ENCODE data around the gene PACRG.
"Not testable (repeated sequence)": the region's sequence is repeated elsewhere in the genome, so short reads cannot be mapped to it uniquely, and the experiment has no call there.

Gene PACRG

GRCh38 chr6:162957062-162957461, 229.3 kb downstream of the PACRG start:
- FAIRE-seq: no peak

GRCh38 chr6:162960679-162961457, 233.1 kb downstream of the PACRG start:
- FAIRE-seq: no peak

- FAIRE-seq: no peak
Observed at GRCh38 chr6:162962093-162962492, 234.3 kb downstream of the PACRG start.

- FAIRE-seq: no peak
Observed at GRCh38 chr6:162963861-162964260, 236.1 kb downstream of the PACRG start.

GRCh38 chr6:162964488-162965140, 236.8 kb downstream of the PACRG start:
- no peak for FAIRE-seq

- FAIRE-seq: no peak
Observed at GRCh38 chr6:162965366-162965765, 237.6 kb downstream of the PACRG start.

GRCh38 chr6:162970246-162970645, 242.5 kb downstream of the PACRG start:
- FAIRE-seq: no peak

GRCh38 chr6:162971356-162971755, 243.6 kb downstream of the PACRG start:
- FAIRE-seq: no peak

- no peak for FAIRE-seq
Observed at GRCh38 chr6:162973151-162973872, 245.5 kb downstream of the PACRG start.

GRCh38 chr6:162973980-162974379, 246.2 kb downstream of the PACRG start:
- no peak for FAIRE-seq

- FAIRE-seq: no peak
Observed at GRCh38 chr6:162974685-162975084, 246.9 kb downstream of the PACRG start.

- FAIRE-seq: no peak
Observed at GRCh38 chr6:162976141-162976540, 248.4 kb downstream of the PACRG start.

GRCh38 chr6:162983234-162983633, 255.5 kb downstream of the PACRG start:
- not testable (repeated sequence) for FAIRE-seq

GRCh38 chr6:162998777-162999176, 271.0 kb downstream of the PACRG start:
- no peak for FAIRE-seq

GRCh38 chr6:162999575-163000285, 272.0 kb downstream of the PACRG start:
- no peak for FAIRE-seq

- no peak for FAIRE-seq
Observed at GRCh38 chr6:163001330-163001729, 273.6 kb downstream of the PACRG start.

- no peak for FAIRE-seq
Observed at GRCh38 chr6:163008186-163008585, 280.4 kb downstream of the PACRG start.

GRCh38 chr6:163008626-163009025, 280.9 kb downstream of the PACRG start:
- FAIRE-seq: no peak

GRCh38 chr6:163010145-163010544, 282.4 kb downstream of the PACRG start:
- no peak for FAIRE-seq

- no peak for FAIRE-seq
Observed at GRCh38 chr6:163014736-163015135, 287.0 kb downstream of the PACRG start.

GRCh38 chr6:163017801-163018200, 290.0 kb downstream of the PACRG start:
- FAIRE-seq: no peak

- FAIRE-seq: no peak
Observed at GRCh38 chr6:163019926-163020325, 292.2 kb downstream of the PACRG start.

GRCh38 chr6:163021054-163021453, 293.3 kb downstream of the PACRG start:
- no peak for FAIRE-seq

All from A204.1 (cell line).